H9 (cell line): Measurements from ENCODE around the gene CHD1. TPM values are rescaled to one million over a fixed set of nuclear protein-coding genes. Genes with fewer than 3 reads are reported as not detected.

Source experiments
- DNase-seq: peaks from one replicate; pipeline ENCODE4 v3.0.0-alpha.2; 2017
- H2AFZ ChIP-seq: one replicate; pipeline ENCODE4 v1.6.1; 2013; ENCODE audit warnings: mild to moderate bottlenecking, low read length, control low read depth, moderate library complexity
- H2AK5ac ChIP-seq: 2 replicates; pipeline ENCODE4 v1.6.1; 2013; ENCODE audit warnings: low read length, control low read depth, mixed read lengths; ENCODE audit not compliant: insufficient read length
- H2BK120ac ChIP-seq: one replicate; pipeline ENCODE4 v1.6.1; 2013; ENCODE audit warnings: low read depth, mild to moderate bottlenecking, low read length, control low read depth, inconsistent platforms; ENCODE audit not compliant: poor library complexity, severe bottlenecking
- H2BK12ac ChIP-seq: 2 replicates; pipeline ENCODE4 v1.6.1; 2013; ENCODE audit warnings: low read length, control low read depth, mixed read lengths, low read depth; ENCODE audit not compliant: insufficient read length
- H2BK15ac ChIP-seq: 2 replicates; pipeline ENCODE4 v1.6.1; 2013; ENCODE audit warnings: low read depth, low read length, control low read depth
- H2BK20ac ChIP-seq: one replicate; pipeline ENCODE4 v1.6.1; 2013; ENCODE audit warnings: low read depth, mild to moderate bottlenecking, low read length, control low read depth, inconsistent platforms; ENCODE audit not compliant: poor library complexity, severe bottlenecking
- H2BK5ac ChIP-seq: 2 replicates; pipeline ENCODE4 v1.6.1; 2013; ENCODE audit warnings: low read length, control low read depth, mixed read lengths; ENCODE audit not compliant: insufficient read length
- H3K14ac ChIP-seq: 2 replicates; pipeline ENCODE4 v1.6.1; 2013; ENCODE audit warnings: low read length, control low read depth; ENCODE audit not compliant: insufficient read depth
- H3K18ac ChIP-seq: 2 replicates; pipeline ENCODE4 v1.6.1; 2013; ENCODE audit warnings: low read depth, mild to moderate bottlenecking, mixed read lengths, low read length, control low read depth; ENCODE audit not compliant: insufficient read length
- H3K23ac ChIP-seq: 2 replicates; pipeline ENCODE4 v1.6.1; 2013; ENCODE audit warnings: low read length, control low read depth, mixed read lengths, low read depth; ENCODE audit not compliant: insufficient read length
- H3K23me2 ChIP-seq: 2 replicates; pipeline ENCODE4 v1.6.1; 2013; ENCODE audit warnings: low read depth, mild to moderate bottlenecking, mixed read lengths, low read length, control low read depth; ENCODE audit not compliant: insufficient read length, poor library complexity, severe bottlenecking
- H3K27ac ChIP-seq: 2 replicates; pipeline ENCODE4 v1.5.1; 2013; ENCODE audit warnings: low read length, control low read depth, mixed read lengths, low read depth; ENCODE audit not compliant: insufficient read length
- H3K27me3 ChIP-seq: 2 replicates; pipeline ENCODE4 v1.6.1; 2013; ENCODE audit warnings: low read length, control low read depth, inconsistent platforms; ENCODE audit not compliant: insufficient read depth
- H3K4ac ChIP-seq: 2 replicates; pipeline ENCODE4 v1.6.1; 2013; ENCODE audit warnings: low read depth, mild to moderate bottlenecking, control low read depth, inconsistent platforms, low read length, moderate library complexity
- H3K4me1 ChIP-seq: 2 replicates; pipeline ENCODE4 v1.6.1; 2013; ENCODE audit warnings: low read length, control low read depth, inconsistent platforms; ENCODE audit not compliant: insufficient read depth
- H3K4me2 ChIP-seq: 2 replicates; pipeline ENCODE4 v1.6.1; 2013; ENCODE audit warnings: low read length, control low read depth, mixed read lengths; ENCODE audit not compliant: insufficient read length, insufficient read depth
- H3K56ac ChIP-seq: 2 replicates; pipeline ENCODE4 v1.6.1; 2013; ENCODE audit warnings: low read depth, mild to moderate bottlenecking, mixed read lengths, low read length, control low read depth; ENCODE audit not compliant: insufficient read length
- H3K79me1 ChIP-seq: 2 replicates; pipeline ENCODE4 v1.6.1; 2013; ENCODE audit warnings: low read depth, mild to moderate bottlenecking, moderate library complexity, low read length, control low read depth, inconsistent platforms; ENCODE audit not compliant: insufficient read depth, poor library complexity, severe bottlenecking
- H3K79me2 ChIP-seq: 2 replicates; pipeline ENCODE4 v1.6.1; 2013; ENCODE audit warnings: low read length, control low read depth, inconsistent platforms; ENCODE audit not compliant: insufficient read depth
- H3K9ac ChIP-seq: 2 replicates; pipeline ENCODE4 v1.6.1; 2013; ENCODE audit warnings: low read length, control low read depth, mixed read lengths; ENCODE audit not compliant: insufficient read length; ENCODE audit errors: extremely low read depth
- H3K9me3 ChIP-seq: one replicate; pipeline ENCODE4 v1.6.1; 2013; ENCODE audit warnings: low read depth, low read length, inconsistent platforms; ENCODE audit not compliant: control insufficient read depth
- H3T11ph ChIP-seq: one replicate; pipeline ENCODE4 v1.6.1; 2013; ENCODE audit warnings: mild to moderate bottlenecking, low read length, control low read depth, inconsistent platforms
- H4K20me1 ChIP-seq: one replicate; pipeline ENCODE4 v1.6.1; 2013; ENCODE audit not compliant: control insufficient read depth, insufficient read length, insufficient read depth
- H4K5ac ChIP-seq: 2 replicates; pipeline ENCODE4 v1.6.1; 2013; ENCODE audit warnings: low read depth, mild to moderate bottlenecking, mixed read lengths, low read length, control low read depth; ENCODE audit not compliant: insufficient read length
- H4K8ac ChIP-seq: replicated peaks from 2 replicates; pipeline ENCODE4 v1.6.1; 2013; ENCODE audit warnings: low read length, control low read depth, mixed read lengths, low read depth; ENCODE audit not compliant: insufficient read length
- H4K91ac ChIP-seq: 2 replicates; pipeline ENCODE4 v1.6.1; 2013; ENCODE audit warnings: low read depth, mild to moderate bottlenecking, moderate library complexity, mixed read lengths, low read length, control low read depth; ENCODE audit not compliant: insufficient read length
- H3K27ac Mint-ChIP-seq, 3 experiments: 2 replicates in 2 of 3; 3 replicates in 1 of 3; pipeline ENCODE4 v1.8.0; 2020 to 2021; ENCODE audit warnings: mixed read lengths in 3 of 3, mild to moderate bottlenecking in 1 of 3, moderate library complexity in 1 of 3
- H3K27me3 Mint-ChIP-seq: 2 replicates; pipeline ENCODE4 v1.8.0; 2021; ENCODE audit warnings: low read depth, mild to moderate bottlenecking, moderate library complexity, mixed read lengths
- H3K36me3 Mint-ChIP-seq, 3 experiments: 2 replicates in 2 of 3; 3 replicates in 1 of 3; pipeline ENCODE4 v1.8.0; 2020 to 2021; ENCODE audit warnings: low read depth in 3 of 3, mixed read lengths in 3 of 3; ENCODE audit not compliant: insufficient read depth in 1 of 3
- H3K4me1 Mint-ChIP-seq, 2 experiments: 2 replicates each; pipeline ENCODE4 v1.8.0; 2020; ENCODE audit warnings: mixed read lengths in 2 of 2
- H3K4me3 Mint-ChIP-seq, 2 experiments: 2 replicates in 1 of 2; 3 replicates in 1 of 2; pipeline ENCODE4 v1.8.0; 2020 to 2021; ENCODE audit warnings: mild to moderate bottlenecking in 2 of 2, mixed read lengths in 2 of 2, moderate library complexity in 1 of 2
- H3K9me3 Mint-ChIP-seq, 2 experiments: 2 replicates in 1 of 2; 3 replicates in 1 of 2; pipeline ENCODE4 v1.8.0; 2020; ENCODE audit warnings: mild to moderate bottlenecking in 2 of 2, mixed read lengths in 2 of 2, moderate library complexity in 1 of 2
- WGBS: extraction: QIAGEN DNeasy Blood & Tissue Kit; methylation state at CpG from one replicate; pipeline ENCODE4 v1.1.7; 2013; ENCODE audit warnings: missing lambda C conversion rate, low lambda C conversion rate, mixed read lengths; ENCODE audit not compliant: insufficient read length; ENCODE audit errors: extremely low coverage; 5-methylcytosine and 5-hydroxymethylcytosine counted together
- total RNA-seq: library from RNA; stranded (reverse); gene quantifications from 2 replicates; pipeline ENCODE4 v1.2.1, GENCODE V29; 2021
- TF ChIP-seq, protein P1 (sequence below): fragments of 200-600 bp; sonication (generic); conservative IDR thresholded peaks from 3 replicates; pipeline ENCODE4 v1.8.0; 2021; ENCODE audit warnings: antibody characterized with exemption, mild to moderate bottlenecking

The CHD1 gene
- total RNA-seq, 1 experiment from 2014 or later: 62.7 TPM

DNA sequence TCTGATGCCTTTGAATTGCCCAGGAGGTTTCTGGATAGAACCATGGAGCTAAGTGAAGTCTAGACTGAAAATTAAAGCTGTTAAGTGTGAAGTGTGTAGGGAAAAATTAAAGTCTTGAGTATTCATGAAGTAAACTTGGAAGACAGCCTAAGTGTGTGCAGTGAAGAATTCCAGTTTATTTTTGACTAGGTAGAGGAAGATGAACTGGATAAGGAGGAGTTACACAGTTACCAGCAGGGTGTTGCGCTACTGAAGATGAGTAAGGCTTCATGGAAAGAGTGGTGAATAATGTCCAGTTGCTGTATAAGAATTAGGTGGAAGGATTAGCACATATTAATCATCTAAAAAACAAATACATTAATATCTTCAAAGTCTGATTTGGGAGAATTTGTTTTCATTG, 5.7 kb upstream of the CHD1 start:
- WGBS: no CpG with 5 or more reads among the region's 1 CpG
- no peak overlapping the region for H4K91ac ChIP-seq

More for the DNA sequence above, 5.7 kb upstream of the CHD1 start:
- H2BK15ac ChIP-seq: no peak overlapping the region
- H3K79me2 ChIP-seq: no peaks in the 10 kb centered on the region
- H3K14ac ChIP-seq: no peak overlapping the region
- Mint-ChIP-seq H3K4me1 (peaks cover 23 to 37% of the 10 kb centered on the region in 2 experiments), H3K9me3 (no peaks in the 10 kb centered on the region), H3K27me3 (no peaks in the 10 kb centered on the region), H3K4me3 (no peak overlapping the region), H3K36me3 (no peaks in the 10 kb centered on the region), H3K27ac (no peak overlapping the region)
- H3K27ac ChIP-seq: no peak overlapping the region
- H3K27me3 ChIP-seq: no peaks in the 10 kb centered on the region
- H3K4me1 ChIP-seq: 0 out of 2 replicates have a peak, but pooled peaks cover 5% of the 10 kb centered on the region
- H2AK5ac ChIP-seq: no peak overlapping the region
- no peak overlapping the region for H2BK20ac ChIP-seq
- no peaks in the 10 kb centered on the region for H3K79me1 ChIP-seq
- H2BK120ac ChIP-seq: no peak overlapping the region
- no peaks in the 10 kb centered on the region for H3K23me2 ChIP-seq
- H3K56ac ChIP-seq: no peak overlapping the region
- no peak overlapping the region for H3K4ac ChIP-seq
- no peaks in the 10 kb centered on the region for H4K20me1 ChIP-seq
- no peak overlapping the region for H3K23ac ChIP-seq
- H3K4me2 ChIP-seq: no peak overlapping the region
- H4K5ac ChIP-seq: no peak overlapping the region
- H3K9me3 ChIP-seq: no peaks in the 10 kb centered on the region
- H2BK5ac ChIP-seq: no peak overlapping the region
- H3K18ac ChIP-seq: no peak overlapping the region
- TF ChIP-seq, protein P1, sequence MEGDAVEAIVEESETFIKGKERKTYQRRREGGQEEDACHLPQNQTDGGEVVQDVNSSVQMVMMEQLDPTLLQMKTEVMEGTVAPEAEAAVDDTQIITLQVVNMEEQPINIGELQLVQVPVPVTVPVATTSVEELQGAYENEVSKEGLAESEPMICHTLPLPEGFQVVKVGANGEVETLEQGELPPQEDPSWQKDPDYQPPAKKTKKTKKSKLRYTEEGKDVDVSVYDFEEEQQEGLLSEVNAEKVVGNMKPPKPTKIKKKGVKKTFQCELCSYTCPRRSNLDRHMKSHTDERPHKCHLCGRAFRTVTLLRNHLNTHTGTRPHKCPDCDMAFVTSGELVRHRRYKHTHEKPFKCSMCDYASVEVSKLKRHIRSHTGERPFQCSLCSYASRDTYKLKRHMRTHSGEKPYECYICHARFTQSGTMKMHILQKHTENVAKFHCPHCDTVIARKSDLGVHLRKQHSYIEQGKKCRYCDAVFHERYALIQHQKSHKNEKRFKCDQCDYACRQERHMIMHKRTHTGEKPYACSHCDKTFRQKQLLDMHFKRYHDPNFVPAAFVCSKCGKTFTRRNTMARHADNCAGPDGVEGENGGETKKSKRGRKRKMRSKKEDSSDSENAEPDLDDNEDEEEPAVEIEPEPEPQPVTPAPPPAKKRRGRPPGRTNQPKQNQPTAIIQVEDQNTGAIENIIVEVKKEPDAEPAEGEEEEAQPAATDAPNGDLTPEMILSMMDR: no peak
- no peak overlapping the region for H3T11ph ChIP-seq
- no peak overlapping the region for H2AFZ ChIP-seq
- no peak for DNase-seq
- H3K9ac ChIP-seq: no peak overlapping the region
- H4K8ac ChIP-seq: no peak overlapping the region
- H2BK12ac ChIP-seq: no peak overlapping the region
